ENCODE data around the gene ABLIM1. TPM values are rescaled to one million over a fixed set of nuclear protein-coding genes. Genes with fewer than 3 reads are reported as not detected.
"Not testable (repeated sequence)": the region's sequence is repeated elsewhere in the genome, so short reads cannot be mapped to it uniquely, and the experiment has no call there.

ABLIM1 gene
- 100 to 1,000 TPM; 157 to 159 TPM for total RNA-seq

- intact Hi-C loops (cut with micrococcal nuclease) = no loop called here
- Mint-ChIP-seq H3K27me3 (ENCODE audit: low read depth) (no peaks in the 10 kb centered on the region), H3K9me3 (peaks cover 3% of the 10 kb centered on the region), H3K4me3 (no peak within 1 kb of the TSS), H3K36me3 (ENCODE audit: low read depth) (no peaks in the 10 kb centered on the region), H3K4me1 (ENCODE audit: low read depth) (no peaks in the 10 kb centered on the region), H3K27ac (no peak within 1 kb of the TSS)
- CTCF ChIA-PET = no interaction called here
- DNase-seq = no peak
Observed at GRCh38 chr10:114658175-114658574, at the start of gene ABLIM1. Gene ABLIM1 (minus strand): TSS chr10:114658275. CDS start chr10:114658200, 75 bp downstream.

DNA sequence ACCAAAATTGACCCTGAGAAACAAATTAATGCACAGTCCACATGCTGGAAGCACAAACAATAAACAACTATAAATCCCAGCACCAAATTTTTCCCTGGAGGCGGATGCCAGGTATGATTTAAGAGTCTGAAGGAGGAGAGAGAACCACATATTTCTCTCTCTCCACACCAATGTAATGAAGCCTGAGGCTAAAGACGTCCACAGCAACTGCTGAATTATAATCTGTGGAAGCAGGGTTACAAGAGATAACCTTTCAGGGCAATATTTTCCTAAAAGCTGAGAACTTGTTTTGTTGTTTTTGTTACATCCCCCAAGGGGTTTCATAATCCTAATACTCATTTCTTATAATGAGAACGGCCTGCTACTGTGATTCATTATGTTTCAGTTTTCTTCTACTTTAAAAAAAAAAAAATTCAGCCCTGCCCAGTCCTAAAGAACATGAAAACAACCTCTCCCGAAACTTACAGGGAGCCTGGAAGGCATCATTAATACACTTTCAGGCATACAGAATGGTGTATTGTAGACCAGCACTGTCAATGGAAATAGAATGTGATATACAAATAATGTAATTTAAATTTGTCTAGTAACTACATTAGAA lies 48.5 kb upstream of the ABLIM1 start:
- Mint-ChIP-seq H3K4me3 (no peak overlapping the region), H3K27me3 (ENCODE audit: low read depth) (peaks cover 15% of the 10 kb centered on the region), H3K27ac (no peak overlapping the region), H3K9me3 (no peaks in the 10 kb centered on the region), H3K36me3 (ENCODE audit: low read depth) (no peaks in the 10 kb centered on the region), H3K4me1 (ENCODE audit: low read depth) (no peaks in the 10 kb centered on the region)
- CTCF ChIA-PET = no interaction called here
- intact Hi-C loops (cut with micrococcal nuclease) = loop anchor here (5.0 to 10.0 kb wide), 2 partner anchors 171 to 418 kb away; no protein-coding TSS in a partner anchor
- no peak for DNase-seq

GRCh38 chr10:114704679-114705078 lies 46.6 kb upstream of the ABLIM1 start:
- Mint-ChIP-seq H3K4me3 (no peak overlapping the region), H3K27me3 (ENCODE audit: low read depth) (peaks cover 12% of the 10 kb centered on the region), H3K36me3 (ENCODE audit: low read depth) (no peaks in the 10 kb centered on the region), H3K9me3 (peaks cover 2% of the 10 kb centered on the region), H3K27ac (no peak overlapping the region), H3K4me1 (ENCODE audit: low read depth) (no peaks in the 10 kb centered on the region)
- CTCF ChIA-PET = interaction anchor here (0.7 to 3.8 kb wide), 9 partner anchors 10 to 401 kb away, joined by 3 to 25 read pairs (median 5); no protein-coding TSS in a partner anchor
- no peak for DNase-seq
- intact Hi-C loops (cut with micrococcal nuclease) = loop anchor here (5.0 to 10.0 kb wide), 2 partner anchors 173 to 420 kb away; no protein-coding TSS in a partner anchor

GRCh38 chr10:114703377-114704107 lies 45.5 kb upstream of the ABLIM1 start:
- intact Hi-C loops (cut with micrococcal nuclease) = loop anchor here (1.0 to 10.0 kb wide), 4 partner anchors 83 to 421 kb away; no protein-coding TSS in a partner anchor
- Mint-ChIP-seq H3K27ac (no peak overlapping the region), H3K4me3 (no peak overlapping the region), H3K27me3 (ENCODE audit: low read depth) (peaks cover 12% of the 10 kb centered on the region), H3K9me3 (peaks cover 2% of the 10 kb centered on the region), H3K36me3 (ENCODE audit: low read depth) (no peaks in the 10 kb centered on the region), H3K4me1 (ENCODE audit: low read depth) (no peaks in the 10 kb centered on the region)
- peak; percentile 11 for DNase-seq
- CTCF ChIA-PET = interaction anchor here (0.6 to 3.8 kb wide), 11 partner anchors 9 to 427 kb away, joined by 3 to 25 read pairs (median 5); no protein-coding TSS in a partner anchor

DNA sequence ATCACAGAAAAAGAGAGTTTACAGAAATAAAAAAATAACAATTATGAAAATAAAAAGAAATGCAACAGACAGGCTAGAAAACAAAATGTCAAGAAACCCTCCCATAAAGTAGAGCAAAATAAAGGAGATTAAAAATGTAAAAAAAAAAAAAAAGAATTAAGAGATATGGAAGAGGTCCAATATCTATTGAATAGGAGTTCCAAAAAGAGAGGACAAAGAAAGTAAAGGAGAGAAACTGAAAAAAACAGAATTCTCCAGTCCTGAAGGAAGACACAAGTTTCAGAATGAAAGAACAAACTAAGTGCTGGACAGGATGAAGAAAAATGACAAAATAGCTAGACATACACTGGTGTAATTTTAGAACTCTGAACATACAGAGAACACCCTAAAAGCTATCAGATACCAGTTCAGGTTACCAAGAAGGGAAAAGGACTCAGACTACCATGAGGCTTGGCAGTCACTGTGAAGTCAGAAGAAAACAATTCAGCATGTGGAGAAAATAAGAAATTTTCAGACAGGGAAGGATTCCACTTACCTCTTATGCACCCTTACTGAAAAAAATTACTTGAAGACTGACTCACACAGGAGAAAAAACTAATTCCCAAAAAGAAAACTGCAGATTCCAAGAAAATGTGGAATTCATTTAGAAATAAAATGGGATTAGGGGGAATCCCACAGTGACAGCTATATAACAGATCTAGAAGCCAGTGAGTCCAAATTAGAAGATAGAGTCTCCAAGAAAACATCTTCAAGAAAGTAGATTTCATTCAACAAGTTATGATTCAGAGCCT lies 40.4 kb upstream of the ABLIM1 start:
- CTCF ChIA-PET = interaction anchor here (0.6 to 1.4 kb wide), 5 partner anchors 21 to 148 kb away, joined by 3 to 4 read pairs (median 3); no protein-coding TSS in a partner anchor
- Mint-ChIP-seq H3K27ac (no peak overlapping the region), H3K4me1 (ENCODE audit: low read depth) (peaks cover 4% of the 10 kb centered on the region), H3K9me3 (peaks cover 2% of the 10 kb centered on the region), H3K27me3 (ENCODE audit: low read depth) (peaks cover 4% of the 10 kb centered on the region), H3K4me3 (no peak overlapping the region), H3K36me3 (ENCODE audit: low read depth) (no peaks in the 10 kb centered on the region)
- DNase-seq = no peak
- intact Hi-C loops (cut with micrococcal nuclease) = no loop called here

DNA sequence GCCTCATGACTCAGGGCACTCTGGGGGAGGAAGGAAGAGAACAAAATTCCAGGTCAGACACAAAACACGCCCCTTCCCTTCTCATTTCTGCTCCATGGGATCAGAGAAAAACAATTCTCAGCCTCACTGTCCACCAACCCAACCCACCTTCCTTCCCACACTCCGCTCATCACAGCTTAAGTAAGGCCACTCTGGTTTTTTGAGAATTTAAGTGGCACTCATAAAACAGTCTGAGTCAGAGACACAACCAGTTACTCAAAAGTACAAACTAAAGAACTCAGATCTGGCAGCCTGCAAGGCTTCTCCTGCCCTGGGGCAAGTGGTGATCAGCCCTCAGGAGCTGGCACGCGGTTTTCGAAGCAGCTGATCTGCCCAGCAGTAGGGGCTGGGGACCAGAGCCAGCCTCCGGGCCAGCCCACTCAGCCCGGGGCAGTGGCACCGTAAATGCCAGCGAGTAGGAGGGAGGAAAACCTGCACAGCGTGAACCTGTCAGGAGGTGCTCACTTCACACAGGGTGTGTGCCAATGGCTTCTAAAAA lies 39.1 kb upstream of the ABLIM1 start:
- peaks cover 4% of the 10 kb centered on the region for H3K4me1 Mint-ChIP-seq (ENCODE audit: low read depth)
- H3K27ac Mint-ChIP-seq = no peak overlapping the region
- peaks cover 2% of the 10 kb centered on the region for H3K9me3 Mint-ChIP-seq
- intact Hi-C loops (cut with micrococcal nuclease) = no loop called here
- peaks cover 4% of the 10 kb centered on the region for H3K27me3 Mint-ChIP-seq (ENCODE audit: low read depth)
- DNase-seq = no peak
- H3K36me3 Mint-ChIP-seq (ENCODE audit: low read depth) = no peaks in the 10 kb centered on the region
- H3K4me3 Mint-ChIP-seq = no peak overlapping the region
- CTCF ChIA-PET = no interaction called here

DNA sequence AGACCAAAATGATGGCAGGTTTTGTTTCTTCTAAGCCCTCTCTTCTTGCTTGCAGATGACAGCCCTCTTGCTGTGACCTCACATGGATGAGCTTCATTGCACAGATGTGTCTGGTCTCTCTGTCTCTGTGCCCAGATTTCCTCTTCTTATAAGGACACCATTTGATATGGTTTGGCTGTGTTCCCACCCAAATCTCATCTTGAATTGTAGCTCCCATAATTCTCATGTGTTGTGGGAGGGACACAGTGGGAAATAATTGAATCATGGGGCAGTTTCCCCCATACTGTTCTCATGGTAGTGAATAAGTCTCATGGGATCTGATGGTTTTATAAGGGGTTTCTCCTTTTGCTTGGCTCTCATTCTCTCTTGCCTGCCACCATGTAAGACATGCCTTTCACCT lies 38.2 kb upstream of the ABLIM1 start:
- DNase-seq; H3K27ac Mint-ChIP-seq; H3K36me3 Mint-ChIP-seq (ENCODE audit: low read depth); H3K9me3 Mint-ChIP-seq; H3K4me3 Mint-ChIP-seq; H3K27me3 Mint-ChIP-seq (ENCODE audit: low read depth); intact Hi-C loops (cut with micrococcal nuclease); CTCF ChIA-PET; H3K4me1 Mint-ChIP-seq (ENCODE audit: low read depth): not testable (repeated sequence)

DNA sequence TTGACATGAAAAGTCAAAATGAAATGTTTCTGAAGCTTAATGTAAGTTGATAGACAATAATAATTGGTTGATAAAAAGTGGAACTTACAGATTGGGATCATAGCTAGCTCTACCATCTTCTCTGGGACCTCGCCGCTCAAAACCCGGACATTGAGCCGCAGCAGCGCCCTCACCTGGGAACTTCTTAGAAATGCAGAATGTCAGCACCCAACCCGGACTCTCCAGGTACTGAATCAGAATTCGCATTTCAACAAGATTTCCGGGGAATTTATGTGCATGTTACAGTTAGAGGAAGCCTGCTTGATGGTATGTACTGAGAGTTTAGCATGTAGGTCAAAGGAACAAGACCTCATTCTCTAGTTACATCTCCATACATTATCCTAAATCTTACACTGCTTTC lies 36.7 kb upstream of the ABLIM1 start:
- peak; percentile 61 for DNase-seq
- H3K27ac Mint-ChIP-seq = no peak overlapping the region
- CTCF ChIA-PET = interaction anchor here (0.6 to 4.5 kb wide), 10 partner anchors 9 to 516 kb away, joined by 3 to 54 read pairs (median 4); no protein-coding TSS in a partner anchor
- no peaks in the 10 kb centered on the region for H3K36me3 Mint-ChIP-seq (ENCODE audit: low read depth)
- peaks cover 4% of the 10 kb centered on the region for H3K4me1 Mint-ChIP-seq (ENCODE audit: low read depth)
- H3K27me3 Mint-ChIP-seq (ENCODE audit: low read depth) = peaks cover 2% of the 10 kb centered on the region
- intact Hi-C loops (cut with micrococcal nuclease) = loop anchor here (1.0 kb wide), 3 partner anchors 144 to 390 kb away; no protein-coding TSS in a partner anchor
- no peak overlapping the region for H3K4me3 Mint-ChIP-seq
- no peaks in the 10 kb centered on the region for H3K9me3 Mint-ChIP-seq

GRCh38 chr10:114694062-114694461 lies 36.0 kb upstream of the ABLIM1 start:
- Mint-ChIP-seq H3K36me3 (ENCODE audit: low read depth) (no peaks in the 10 kb centered on the region), H3K4me3 (no peak overlapping the region), H3K27ac (no peak overlapping the region), H3K27me3 (ENCODE audit: low read depth) (peaks cover 2% of the 10 kb centered on the region), H3K4me1 (ENCODE audit: low read depth) (peaks cover 4% of the 10 kb centered on the region), H3K9me3 (no peaks in the 10 kb centered on the region)
- CTCF ChIA-PET = interaction anchor here (0.6 to 4.5 kb wide), 11 partner anchors 10 to 517 kb away, joined by 3 to 54 read pairs (median 4); no protein-coding TSS in a partner anchor
- intact Hi-C loops (cut with micrococcal nuclease) = loop anchor here (1.0 kb wide), 3 partner anchors 144 to 390 kb away; no protein-coding TSS in a partner anchor
- no peak for DNase-seq

DNA sequence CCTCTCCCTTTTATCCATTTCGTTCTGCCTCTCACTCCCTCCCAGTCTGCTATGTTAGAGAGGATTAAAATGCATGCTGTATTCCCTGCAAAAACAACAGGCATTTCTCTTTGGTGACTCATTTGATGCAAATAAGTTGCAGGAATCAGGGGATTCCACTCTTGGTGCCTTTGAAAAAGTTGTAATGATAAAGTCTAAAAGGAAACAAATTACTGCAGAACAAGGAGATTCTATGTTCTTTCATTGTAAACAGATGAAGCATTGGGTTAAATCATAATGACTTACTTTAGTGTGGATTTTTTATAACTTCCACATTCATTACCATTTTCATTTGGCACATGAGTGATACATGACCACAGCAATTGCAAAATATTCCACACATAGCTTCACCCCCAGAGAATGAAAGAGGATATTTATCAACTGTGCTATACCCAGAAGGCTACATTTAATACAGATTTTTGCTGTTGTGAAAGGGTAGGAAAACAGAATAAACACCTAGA lies 33.4 kb upstream of the ABLIM1 start:
- no peak overlapping the region for H3K4me3 Mint-ChIP-seq
- H3K27me3 Mint-ChIP-seq (ENCODE audit: low read depth) = no peaks in the 10 kb centered on the region
- intact Hi-C loops (cut with micrococcal nuclease) = no loop called here
- peaks cover 4% of the 10 kb centered on the region for H3K4me1 Mint-ChIP-seq (ENCODE audit: low read depth)
- CTCF ChIA-PET = interaction anchor here (1.7 to 4.5 kb wide), 2 partner anchors 140 to 387 kb away, joined by 5 to 54 read pairs; no protein-coding TSS in a partner anchor
- H3K27ac Mint-ChIP-seq = no peak overlapping the region
- H3K36me3 Mint-ChIP-seq (ENCODE audit: low read depth) = no peaks in the 10 kb centered on the region
- no peak for DNase-seq
- no peaks in the 10 kb centered on the region for H3K9me3 Mint-ChIP-seq

DNA sequence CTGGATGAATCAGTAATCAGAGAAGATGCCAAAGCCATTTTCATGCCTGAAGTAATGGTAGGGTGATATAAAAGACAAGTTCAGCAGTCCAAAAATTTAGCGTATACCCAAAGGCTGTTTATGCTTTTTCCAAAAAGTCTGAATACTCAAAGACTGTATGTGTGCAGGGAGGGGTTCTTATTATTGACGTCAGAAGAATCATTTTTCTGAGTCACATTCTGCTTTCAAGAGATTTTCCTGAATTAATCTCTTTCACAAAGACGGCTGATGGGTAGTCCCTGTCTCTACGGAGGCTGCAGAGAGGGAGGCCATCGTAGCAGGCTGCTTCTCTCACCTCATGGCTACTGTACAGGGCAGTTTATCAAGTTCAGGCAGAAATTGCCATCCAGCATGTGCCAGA lies 30.7 kb upstream of the ABLIM1 start:
- Mint-ChIP-seq H3K9me3 (no peaks in the 10 kb centered on the region), H3K4me1 (ENCODE audit: low read depth) (no peaks in the 10 kb centered on the region), H3K4me3 (no peak overlapping the region), H3K27me3 (ENCODE audit: low read depth) (no peaks in the 10 kb centered on the region), H3K27ac (no peak overlapping the region), H3K36me3 (ENCODE audit: low read depth) (no peaks in the 10 kb centered on the region)
- no peak for DNase-seq
- intact Hi-C loops (cut with micrococcal nuclease) = no loop called here
- CTCF ChIA-PET = interaction anchor here (1.2 kb wide), 1 partner anchor 139 kb away, joined by 3 read pairs; no protein-coding TSS in a partner anchor

Measured in activated naive CD4-positive, alpha-beta T cell treated with anti-CD3 and anti-CD28 coated beads for 36 hours (primary cell).